Hematopoietic multipotent progenitor cell treated with erythropoietin and hydrocortisone succinate and interleukin-3 and kit ligand, for 15 days (in vitro differentiated cells): ENCODE measurements around the gene GULP1.
"Not testable (repeated sequence)": the region's sequence is repeated elsewhere in the genome, so short reads cannot be mapped to it uniquely, and the experiment has no call there.

ENCODE experiments used
- DNase-seq: peaks from one replicate; pipeline ENCODE4 v3.0.0-alpha.2; 2015; ENCODE audit warnings: low spot score

GULP1 gene

GRCh38 chr2:188415754-188416083 is 124.0 kb downstream of the GULP1 start:
- DNase-seq: no peak

- no peak for DNase-seq
Observed at GRCh38 chr2:188416367-188416766, 124.7 kb downstream of the GULP1 start.

DNA sequence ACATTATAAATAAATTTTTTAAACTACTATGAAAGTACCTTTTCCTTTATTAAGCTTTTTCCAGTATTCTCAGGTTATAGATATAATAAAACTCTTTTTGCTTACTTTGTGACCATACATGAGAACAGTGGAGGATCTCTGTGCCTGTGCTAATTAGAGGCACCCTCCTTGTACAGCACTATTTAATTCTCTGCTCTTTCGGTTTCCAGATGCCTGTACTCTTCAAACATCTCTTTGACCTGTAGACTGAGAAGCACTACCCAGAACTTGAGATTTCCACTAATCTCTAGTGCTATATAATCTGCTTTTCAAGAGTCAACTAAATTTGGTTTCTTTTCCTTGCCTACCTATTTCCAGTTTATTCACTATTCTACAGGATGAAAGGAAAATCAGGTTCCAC is 131.1 kb downstream of the GULP1 start:
- no peak for DNase-seq

- DNase-seq: no peak
Observed at GRCh38 chr2:188425266-188425665, 133.6 kb downstream of the GULP1 start.

DNA sequence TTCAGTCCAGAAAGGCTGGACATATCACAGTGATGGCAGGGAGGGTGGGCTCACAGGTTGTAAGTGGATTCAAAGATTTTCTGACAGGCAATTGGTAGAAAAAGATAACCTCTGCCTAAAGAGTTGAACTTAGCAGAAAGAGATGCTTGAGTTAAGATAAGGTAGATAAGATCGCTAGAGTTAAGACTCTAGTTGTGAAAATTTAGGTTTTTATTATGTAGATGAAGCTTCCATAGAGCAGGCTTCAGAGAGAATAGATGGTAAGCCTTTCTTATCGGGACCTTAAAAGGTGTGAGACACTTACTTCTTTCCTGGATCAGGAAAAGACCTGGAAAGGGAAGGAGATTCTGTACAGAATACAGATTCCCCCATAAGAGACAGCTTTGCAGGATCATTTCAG is 134.4 kb downstream of the GULP1 start:
- DNase-seq: no peak

DNA sequence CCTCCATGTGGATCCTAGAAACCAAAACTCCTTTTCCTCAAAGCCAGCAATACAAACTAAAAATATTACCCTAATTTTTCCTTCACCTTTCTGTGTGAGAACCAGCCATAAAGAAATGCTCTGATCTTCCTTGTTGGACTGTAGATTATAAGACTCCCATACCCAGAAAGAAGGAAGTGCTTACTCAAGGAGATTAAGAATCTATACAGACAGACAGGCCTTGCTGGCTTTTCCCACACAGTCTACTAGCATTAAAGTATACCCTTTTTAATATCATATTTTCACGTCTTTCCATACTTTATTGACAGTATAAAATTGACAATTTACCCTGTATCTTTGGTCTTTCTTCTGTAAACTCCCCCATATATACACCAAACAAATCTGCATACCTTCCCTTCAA is 139.0 kb downstream of the GULP1 start:
- no peak for DNase-seq

DNA sequence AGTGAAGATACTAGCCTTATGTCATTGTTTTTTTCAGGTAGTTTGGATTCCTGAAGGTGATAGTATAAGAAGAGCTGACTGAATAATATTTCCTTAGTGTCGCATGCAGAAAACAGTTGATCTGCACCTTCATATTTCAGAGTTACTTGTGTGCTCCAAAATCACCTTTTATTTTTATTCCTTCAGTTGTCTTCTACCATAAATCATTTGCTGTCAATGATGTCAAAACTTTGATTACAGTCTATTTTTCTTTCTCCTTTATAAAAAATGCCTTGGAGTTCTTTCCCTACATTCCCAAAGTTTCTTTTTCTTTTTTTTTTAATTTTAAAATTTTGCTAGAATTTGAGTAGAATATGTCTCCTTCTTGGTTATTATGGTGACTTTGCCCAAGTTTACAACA is 142.3 kb downstream of the GULP1 start:
- no peak for DNase-seq

- DNase-seq: no peak
Observed at GRCh38 chr2:188435115-188435514, 143.4 kb downstream of the GULP1 start.

DNA sequence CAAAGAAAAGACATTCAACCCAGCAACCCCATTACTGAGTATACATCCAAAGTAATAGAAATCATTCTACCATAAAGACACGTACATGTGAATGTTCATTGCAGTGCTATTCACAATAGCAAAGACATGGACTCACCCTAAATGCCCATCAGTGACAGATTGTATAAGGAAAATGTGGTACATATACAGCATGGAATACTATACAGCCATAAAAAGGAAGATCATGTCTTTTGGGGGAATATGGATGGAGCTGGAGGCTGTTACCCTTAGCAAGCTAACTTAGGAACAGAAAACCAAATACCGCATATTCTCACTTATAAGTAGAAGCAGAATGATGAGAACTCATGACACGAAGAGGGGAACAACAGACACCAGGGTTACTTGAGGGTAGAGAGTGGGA is 145.9 kb downstream of the GULP1 start:
- DNase-seq: no peak

DNA sequence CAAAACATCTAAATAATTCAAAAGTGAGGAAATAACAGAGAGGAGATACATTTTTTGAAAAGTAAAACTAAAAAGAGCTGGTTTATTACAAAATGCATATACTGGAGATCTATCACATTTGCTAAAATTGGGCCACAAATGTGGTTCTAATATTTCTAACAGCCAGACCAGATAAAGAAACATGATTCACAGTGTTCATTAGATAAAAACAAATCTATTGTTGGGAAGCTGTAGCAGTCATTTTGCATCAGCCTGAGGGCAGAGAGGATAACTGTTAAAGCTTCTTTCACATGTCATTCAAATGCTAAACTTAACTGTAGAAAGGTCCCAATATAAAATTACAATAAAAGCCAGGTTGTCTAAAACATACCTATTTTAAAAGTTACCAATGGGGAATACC is 148.3 kb downstream of the GULP1 start:
- no peak for DNase-seq

DNA sequence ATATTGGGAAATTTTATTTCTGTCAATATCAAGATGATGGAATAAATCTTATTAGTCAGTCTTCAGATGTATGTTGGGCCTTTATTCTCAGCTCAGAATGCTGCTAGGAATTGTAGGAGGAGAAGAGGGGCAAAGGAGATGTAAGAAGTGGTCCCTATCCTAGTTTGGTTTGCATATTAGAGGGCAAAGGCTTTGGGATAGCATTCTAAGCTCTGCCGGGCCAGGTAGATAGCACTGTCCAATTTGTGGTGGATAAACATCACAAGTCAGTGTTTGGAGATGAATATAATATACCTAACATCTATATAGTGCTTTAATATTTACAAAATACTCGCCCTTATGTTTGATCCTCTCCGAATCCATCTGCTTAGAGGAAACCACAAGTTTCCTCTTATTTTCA is 149.2 kb downstream of the GULP1 start:
- DNase-seq: no peak

DNA sequence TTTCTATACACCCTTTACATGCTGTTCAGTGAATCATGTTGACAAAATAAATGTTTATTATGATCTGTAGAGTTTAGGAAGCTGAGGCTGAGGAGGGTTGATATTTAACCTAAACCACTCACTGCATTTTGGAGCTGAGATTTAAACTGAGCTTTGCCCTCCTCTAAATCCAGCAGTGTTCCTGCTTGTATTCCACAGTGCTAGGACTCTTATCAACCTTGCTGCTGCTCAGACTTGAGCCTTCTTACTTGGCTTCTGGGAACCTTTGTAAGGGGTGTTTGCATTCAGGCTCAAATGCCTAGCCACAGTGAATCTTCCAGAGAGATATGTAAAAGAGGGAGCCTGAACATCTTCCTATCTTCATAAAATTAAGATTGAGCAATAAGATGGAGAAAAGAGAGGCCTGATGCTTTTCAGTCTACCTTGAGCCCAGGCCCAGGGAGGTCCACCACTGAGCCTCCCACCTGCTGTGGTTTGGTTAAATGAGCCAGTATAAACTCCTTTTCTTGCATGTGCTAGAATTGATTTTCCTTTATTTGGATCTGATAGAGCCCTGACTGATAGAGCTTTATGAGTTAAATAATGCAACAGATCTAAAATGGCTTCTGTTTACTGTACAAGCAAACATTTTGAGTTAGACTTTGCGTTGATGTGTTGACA is 149.7 kb downstream of the GULP1 start:
- DNase-seq: no peak

- DNase-seq: no peak
Observed at GRCh38 chr2:188443207-188443606, 151.5 kb downstream of the GULP1 start.

GRCh38 chr2:188444106-188444835 is 152.6 kb downstream of the GULP1 start:
- DNase-seq: no peak

- no peak for DNase-seq
Observed at GRCh38 chr2:188449561-188449960, 157.9 kb downstream of the GULP1 start.

- peak; percentile 10 for DNase-seq
Observed at GRCh38 chr2:188449971-188450370, 158.3 kb downstream of the GULP1 start.

DNA sequence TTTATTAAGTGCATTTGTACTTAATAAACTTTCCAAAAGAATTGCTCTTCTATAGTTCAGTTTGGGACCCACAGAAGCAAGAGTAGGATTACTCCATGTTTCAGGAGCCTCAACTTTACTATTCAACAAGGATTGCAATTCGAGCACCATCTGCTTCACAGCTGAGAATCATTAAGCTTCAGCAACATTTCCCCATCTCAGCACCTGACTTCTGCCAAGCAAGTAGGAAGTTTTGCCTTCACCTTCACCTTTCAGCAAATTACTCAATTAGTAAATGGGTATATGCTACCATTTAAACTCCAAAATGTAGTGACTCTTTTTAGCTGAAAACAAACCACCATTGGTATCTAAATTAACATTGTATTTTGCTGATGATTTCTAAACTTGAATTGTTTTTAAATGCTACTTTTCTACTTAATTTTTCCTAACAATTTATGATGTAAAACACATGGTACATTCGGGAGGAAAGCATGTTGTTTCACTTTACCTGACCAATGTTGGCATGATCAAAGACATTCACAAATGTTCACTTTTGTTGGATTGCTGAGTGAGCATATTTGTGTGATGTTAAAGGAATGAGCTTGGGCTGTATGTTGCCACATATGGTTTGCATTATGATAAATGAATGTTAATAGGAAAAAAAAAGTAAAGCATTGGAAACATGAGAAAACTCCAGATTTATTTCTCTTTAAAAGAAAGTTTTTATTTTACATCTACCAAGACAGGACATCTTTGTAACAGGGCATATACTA is 159.2 kb downstream of the GULP1 start:
- DNase-seq: no peak

DNA sequence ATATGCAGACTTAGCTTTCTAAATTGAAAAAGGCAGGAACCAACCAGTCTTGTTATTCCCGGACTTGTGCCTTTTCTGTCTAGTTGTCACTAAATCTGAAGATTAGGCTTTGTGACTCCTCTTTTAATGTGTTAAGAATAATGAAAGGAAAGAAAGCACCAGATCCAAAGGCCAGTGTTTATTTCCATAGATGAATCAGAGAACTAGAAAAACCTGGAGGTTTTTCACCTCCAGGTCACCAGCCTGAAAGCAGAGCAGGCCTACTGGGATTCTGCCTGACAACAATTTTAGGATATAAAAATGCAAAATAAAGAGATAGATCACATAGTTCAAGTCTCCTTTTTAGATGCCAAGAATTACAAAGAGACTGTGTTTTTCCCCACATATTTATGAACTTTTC is 160.4 kb downstream of the GULP1 start:
- no peak for DNase-seq

DNA sequence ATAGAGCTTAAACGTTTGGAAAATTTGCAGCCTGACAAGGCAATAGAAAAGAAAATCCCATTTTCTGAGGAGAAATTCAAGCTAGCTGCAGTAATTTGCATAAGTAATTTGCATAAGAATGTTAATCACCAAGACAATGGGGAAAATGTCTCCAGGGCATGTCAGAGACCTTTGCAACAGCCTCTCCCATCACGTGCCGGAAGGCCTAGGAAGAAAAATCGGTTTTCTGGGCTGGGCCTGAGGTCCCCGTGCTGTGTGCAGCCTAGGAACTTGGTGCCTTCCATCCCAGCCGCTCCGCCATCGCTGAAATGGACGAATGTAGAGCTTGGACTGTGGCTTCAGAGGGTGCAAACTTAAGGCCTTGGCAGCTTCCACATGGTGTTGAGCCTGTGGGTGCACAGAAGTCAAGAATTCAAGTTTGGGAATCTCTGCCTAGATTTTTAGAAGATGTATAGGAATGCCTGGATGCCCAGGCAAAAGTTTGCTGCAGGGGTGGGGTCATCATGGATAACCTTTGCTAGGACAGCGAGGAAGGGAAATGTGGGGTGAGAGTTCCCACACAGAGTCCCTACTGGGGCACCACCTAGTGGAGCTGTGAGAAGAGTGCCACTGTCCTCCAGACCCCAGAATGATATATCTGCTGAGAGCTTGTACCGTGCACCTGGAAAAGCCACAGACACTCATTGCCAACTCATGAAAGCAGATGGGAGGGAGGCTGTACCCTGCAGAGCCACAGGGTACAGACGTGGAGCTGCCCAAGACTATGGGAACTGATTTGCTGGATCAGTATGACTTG is 164.6 kb downstream of the GULP1 start:
- no peak for DNase-seq

DNA sequence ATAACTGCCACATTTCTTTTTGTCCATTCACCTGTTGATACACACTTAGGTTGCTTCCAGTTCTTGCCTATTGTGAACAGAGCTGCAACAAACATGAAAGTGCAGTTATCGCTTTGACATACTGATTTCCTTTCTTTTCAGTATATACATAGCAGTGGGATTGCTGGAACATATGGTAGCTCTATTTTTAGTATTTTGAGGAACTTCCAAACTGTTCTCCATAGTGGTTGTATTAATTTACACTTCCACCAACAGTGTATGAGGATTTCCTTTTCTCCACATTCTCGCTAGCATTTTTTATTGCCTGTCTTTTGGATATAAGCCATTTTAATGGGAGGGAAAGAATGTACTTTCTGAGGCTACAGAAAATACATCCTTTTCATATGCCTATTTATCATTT is 167.4 kb downstream of the GULP1 start:
- no peak for DNase-seq

- not testable (repeated sequence) for DNase-seq
Observed at GRCh38 chr2:188466078-188466477, 174.4 kb downstream of the GULP1 start.

GRCh38 chr2:188466761-188467160 is 175.1 kb downstream of the GULP1 start:
- no peak for DNase-seq

DNA sequence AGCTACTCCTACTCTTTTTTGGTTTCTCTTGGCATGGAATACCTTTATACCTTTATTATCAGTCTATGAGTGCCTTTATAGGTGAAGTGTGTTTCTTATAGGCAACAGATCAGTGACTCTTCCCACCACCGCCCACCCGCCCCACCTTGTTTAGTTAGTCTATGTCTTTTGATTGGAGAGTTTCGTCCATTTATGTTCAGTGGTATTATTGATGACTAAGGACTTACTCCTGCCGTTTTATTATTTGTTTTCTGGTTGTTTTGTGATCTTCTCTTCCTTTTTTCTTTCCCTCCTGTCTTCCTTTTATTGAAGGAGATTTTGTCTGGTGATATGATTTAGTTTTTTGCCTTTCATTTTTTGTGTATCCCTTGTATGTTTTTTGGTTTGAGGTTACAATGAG is 179.5 kb downstream of the GULP1 start:
- no peak for DNase-seq
